Activated B cell treated with CpG ODN at 0.5 μM for 24 hours (primary cell): ENCODE measurements around the gene TFDP1. TPM values are rescaled to one million over a fixed set of nuclear protein-coding genes. Genes with fewer than 3 reads are reported as not detected.

Experiments used
- ATAC-seq: fragments of 200-7000 bp; cut with Tn5 transposase; one replicate; pipeline ENCODE4 v1.10.0; 2021; ENCODE audit warnings: low read depth, mild to moderate bottlenecking, moderate library complexity
- CTCF ChIA-PET: fragments of 350-600 bp; sonication (Branson Sonifier 250); formaldehyde crosslinking; loops from one replicate; lab custom pipeline; 2021; ENCODE audit warnings: antibody characterized with exemption; lab: Charles Lee
- POLR2A ChIA-PET: fragments of 350-600 bp; sonication (Branson Sonifier 250); formaldehyde crosslinking; loops from one replicate; lab custom pipeline; 2021; ENCODE audit warnings: antibody characterized with exemption; lab: Charles Lee
- DNase-seq: peaks from one replicate; pipeline ENCODE4 v3.0.0; 2022
- H3K27ac Mint-ChIP-seq: one replicate; pipeline ENCODE4 v1.8.0; 2020; ENCODE audit warnings: mixed read lengths
- H3K27me3 Mint-ChIP-seq: one replicate; pipeline ENCODE4 v1.8.0; 2021; ENCODE audit warnings: mixed read lengths
- H3K36me3 Mint-ChIP-seq: one replicate; pipeline ENCODE4 v1.8.0; 2021; ENCODE audit warnings: low read depth, mixed read lengths
- H3K4me1 Mint-ChIP-seq: one replicate; pipeline ENCODE4 v1.8.0; 2021; ENCODE audit warnings: mixed read lengths
- H3K4me3 Mint-ChIP-seq: one replicate; pipeline ENCODE4 v1.8.0; 2020; ENCODE audit warnings: mild to moderate bottlenecking, mixed read lengths
- H3K9me3 Mint-ChIP-seq: one replicate; pipeline ENCODE4 v1.8.0; 2020; ENCODE audit warnings: mixed read lengths
- intact Hi-C: fragments of 100-400 bp; cut with micrococcal nuclease; formaldehyde crosslinking; loops from one replicate; pipeline ENCODE4 v1.15.1; 2024
- total RNA-seq: library from RNA; stranded (reverse); gene quantifications from 2 replicates; pipeline ENCODE4 v1.2.3, GENCODE V29; 2022
- TF ChIP-seq, protein P1 (sequence below): fragments of 200-600 bp; IDR thresholded peaks from one replicate; pipeline ENCODE4 v1.8.0; 2022; ENCODE audit warnings: antibody characterized with exemption, mild to moderate bottlenecking

TFDP1 gene
- total RNA-seq, 1 donor from 2014 or later = 54.3 TPM

- intact Hi-C loops = no loop called here
- POLR2A ChIA-PET = no interaction called here
- Mint-ChIP-seq H3K9me3 (no peaks in the 10 kb centered on the region), H3K36me3 (peaks cover 46% of the 10 kb centered on the region), H3K27ac (no peak overlapping the region), H3K4me1 (no peaks in the 10 kb centered on the region), H3K27me3 (no peaks in the 10 kb centered on the region), H3K4me3 (no peak overlapping the region)
- CTCF ChIA-PET = interaction anchor here (1.2 kb wide), 1 partner anchor 11 kb away, joined by 3 read pairs; no protein-coding TSS in a partner anchor
- no peak for ATAC-seq
- TF ChIP-seq, protein P1, sequence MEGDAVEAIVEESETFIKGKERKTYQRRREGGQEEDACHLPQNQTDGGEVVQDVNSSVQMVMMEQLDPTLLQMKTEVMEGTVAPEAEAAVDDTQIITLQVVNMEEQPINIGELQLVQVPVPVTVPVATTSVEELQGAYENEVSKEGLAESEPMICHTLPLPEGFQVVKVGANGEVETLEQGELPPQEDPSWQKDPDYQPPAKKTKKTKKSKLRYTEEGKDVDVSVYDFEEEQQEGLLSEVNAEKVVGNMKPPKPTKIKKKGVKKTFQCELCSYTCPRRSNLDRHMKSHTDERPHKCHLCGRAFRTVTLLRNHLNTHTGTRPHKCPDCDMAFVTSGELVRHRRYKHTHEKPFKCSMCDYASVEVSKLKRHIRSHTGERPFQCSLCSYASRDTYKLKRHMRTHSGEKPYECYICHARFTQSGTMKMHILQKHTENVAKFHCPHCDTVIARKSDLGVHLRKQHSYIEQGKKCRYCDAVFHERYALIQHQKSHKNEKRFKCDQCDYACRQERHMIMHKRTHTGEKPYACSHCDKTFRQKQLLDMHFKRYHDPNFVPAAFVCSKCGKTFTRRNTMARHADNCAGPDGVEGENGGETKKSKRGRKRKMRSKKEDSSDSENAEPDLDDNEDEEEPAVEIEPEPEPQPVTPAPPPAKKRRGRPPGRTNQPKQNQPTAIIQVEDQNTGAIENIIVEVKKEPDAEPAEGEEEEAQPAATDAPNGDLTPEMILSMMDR = no peak
- DNase-seq = no peak
Observed at GRCh38 chr13:113551081-113552000, 33.2 kb upstream of the TFDP1 start.

- TF ChIP-seq, protein P1 = no peak
- no peaks in the 10 kb centered on the region for H3K27me3 Mint-ChIP-seq
- no peaks in the 10 kb centered on the region for H3K9me3 Mint-ChIP-seq
- intact Hi-C loops = no loop called here
- H3K27ac Mint-ChIP-seq = no peak overlapping the region
- POLR2A ChIA-PET = no interaction called here
- H3K36me3 Mint-ChIP-seq = peaks cover 44% of the 10 kb centered on the region
- ATAC-seq (no peak), DNase-seq (no peak)
- no peak overlapping the region for H3K4me3 Mint-ChIP-seq
- CTCF ChIA-PET = interaction anchor here (1.2 kb wide), 1 partner anchor 10 kb away, joined by 3 read pairs; no protein-coding TSS in a partner anchor
- peaks cover 3% of the 10 kb centered on the region for H3K4me1 Mint-ChIP-seq
Observed at GRCh38 chr13:113552079-113552478, 32.5 kb upstream of the TFDP1 start.

DNA sequence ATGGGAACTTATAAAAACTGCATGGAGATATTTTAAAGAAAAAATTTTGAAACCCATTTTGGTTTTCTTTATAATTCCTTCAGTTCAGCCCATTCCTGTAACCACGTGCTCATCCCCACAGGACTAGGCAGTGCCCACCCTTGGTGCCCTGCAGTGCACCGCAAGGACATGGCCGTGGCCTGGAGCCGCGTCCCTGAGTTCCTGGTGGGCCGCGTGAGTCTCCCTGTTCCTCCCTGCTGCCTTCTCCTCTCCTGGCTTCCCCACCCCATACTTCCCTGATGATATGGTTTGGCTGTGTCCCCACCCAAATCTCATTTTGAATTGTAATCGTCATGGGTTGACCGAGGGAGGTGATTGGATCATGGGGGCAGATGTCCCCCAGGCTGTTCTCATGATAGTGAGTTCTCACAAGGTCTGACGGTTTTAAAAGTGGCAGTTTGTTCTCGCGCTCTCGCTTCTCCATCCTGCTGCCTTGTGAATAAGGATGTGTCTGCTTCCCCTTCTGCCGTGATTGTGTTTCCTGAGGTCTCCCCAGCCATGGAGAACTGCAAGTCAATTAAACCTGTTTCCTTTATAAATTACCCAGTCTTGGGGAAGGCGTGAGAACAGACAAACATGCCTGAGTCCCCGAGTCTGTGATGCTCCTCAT, 31.6 kb upstream of the TFDP1 start:
- Mint-ChIP-seq H3K9me3 (no peaks in the 10 kb centered on the region), H3K27me3 (no peaks in the 10 kb centered on the region), H3K27ac (no peak overlapping the region), H3K4me3 (no peak overlapping the region), H3K4me1 (peaks cover 9% of the 10 kb centered on the region), H3K36me3 (peaks cover 42% of the 10 kb centered on the region)
- ChIA-PET POLR2A (no interaction called here), CTCF (no interaction called here)
- DNase-seq (no peak), ATAC-seq (no peak)
- intact Hi-C loops = no loop called here
- TF ChIP-seq, protein P1 = no peak

DNA sequence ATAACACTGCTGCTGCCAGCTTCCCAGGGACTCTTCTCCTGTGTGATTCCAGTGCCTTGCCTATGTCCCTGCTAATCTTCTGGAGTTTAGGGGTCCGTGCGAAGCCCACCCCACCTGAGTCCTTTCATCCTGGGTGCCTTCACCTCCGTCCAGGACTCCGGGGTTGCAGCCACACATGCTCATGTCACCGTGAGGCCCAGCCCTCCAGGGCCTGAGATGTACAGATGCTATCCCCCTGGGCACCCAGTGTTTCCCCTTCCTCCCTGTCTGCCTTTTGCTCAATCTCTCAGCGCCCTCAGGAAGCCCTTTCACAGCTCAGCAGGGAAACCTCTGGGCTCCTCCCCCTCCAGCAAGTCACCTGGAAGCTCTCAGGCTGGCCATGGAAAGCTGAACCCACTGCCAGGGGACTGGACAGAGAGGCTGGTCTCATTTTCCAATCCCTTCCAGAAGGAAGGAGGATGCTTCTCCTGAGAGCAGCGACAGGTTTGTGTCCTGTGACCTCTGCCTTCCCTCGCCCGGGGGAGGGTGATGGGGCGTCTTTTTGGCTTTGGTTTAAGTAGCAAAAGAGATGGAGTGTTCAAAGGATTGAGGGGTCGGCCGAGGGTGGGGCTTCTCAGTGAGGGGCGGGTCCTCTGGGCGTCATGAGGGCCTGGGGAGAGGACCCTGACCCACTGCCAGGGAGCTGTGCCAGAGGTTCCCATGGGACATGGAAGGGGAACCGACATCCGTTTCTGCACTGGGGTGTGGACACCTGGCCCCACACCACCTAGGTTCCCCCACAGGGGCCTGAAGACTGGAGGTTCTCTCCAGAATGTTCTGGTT, 30.8 kb upstream of the TFDP1 start:
- H3K4me1 Mint-ChIP-seq = peaks cover 16% of the 10 kb centered on the region
- ChIA-PET CTCF (no interaction called here), POLR2A (no interaction called here)
- H3K4me3 Mint-ChIP-seq = no peak overlapping the region
- no peaks in the 10 kb centered on the region for H3K9me3 Mint-ChIP-seq
- intact Hi-C loops = no loop called here
- no peak for DNase-seq
- TF ChIP-seq, protein P1 = no peak
- H3K27me3 Mint-ChIP-seq = no peaks in the 10 kb centered on the region
- H3K27ac Mint-ChIP-seq = no peak overlapping the region
- no peak for ATAC-seq
- peaks cover 37% of the 10 kb centered on the region for H3K36me3 Mint-ChIP-seq
